Fibroblast of pulmonary artery (primary cell): ENCODE data around the gene COQ3.

Source experiments
- DNase-seq: peaks from one replicate; pipeline ENCODE4 v3.0.0-alpha.2; 2010; ENCODE audit warnings: low read depth
- H3K4me3 ChIP-seq: replicated peaks from 2 replicates; pipeline ENCODE4 v1.5.1; 2011; ENCODE audit warnings: low read depth, mild to moderate bottlenecking, control low read depth, low read length, moderate library complexity
- CTCF ChIP-seq: IDR thresholded peaks from 2 replicates; pipeline ENCODE4 v1.5.1; 2011; ENCODE audit warnings: mild to moderate bottlenecking, control low read depth, low read length, inconsistent platforms; ENCODE audit errors: missing control alignments

Gene COQ3

GRCh38 chr6:99415446-99415845, 21.5 kb upstream of the COQ3 start:
- no peak for TF ChIP-seq CTCF
- H3K4me3 ChIP-seq: no peak overlapping the region
- DNase-seq: no peak

- DNase-seq: no peak
- H3K4me3 ChIP-seq: no peak overlapping the region
- TF ChIP-seq CTCF: no peak
Observed at GRCh38 chr6:99412065-99412464, 18.1 kb upstream of the COQ3 start.

DNA sequence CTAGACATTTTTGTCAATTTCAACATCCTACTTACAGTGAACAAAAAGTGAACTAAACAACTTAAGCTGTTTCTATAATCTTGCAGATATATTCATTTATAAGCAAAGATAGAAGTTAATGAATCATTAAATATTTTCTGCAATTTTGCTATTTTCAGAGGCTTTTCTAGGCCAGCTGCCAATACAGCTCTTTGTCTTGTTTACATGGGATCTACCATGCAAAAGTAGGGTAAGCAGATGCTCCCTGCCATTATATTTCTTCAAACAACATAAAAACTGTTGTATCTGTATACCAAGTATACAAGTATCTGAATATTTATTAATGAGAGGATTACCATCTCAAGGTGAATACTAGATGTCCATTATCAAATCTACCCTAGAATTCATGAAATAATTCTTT, 15.7 kb upstream of the COQ3 start:
- no peak for TF ChIP-seq CTCF
- no peak for DNase-seq
- no peak overlapping the region for H3K4me3 ChIP-seq

- no peak for DNase-seq
- no peak for TF ChIP-seq CTCF
- H3K4me3 ChIP-seq: no peak overlapping the region
Observed at GRCh38 chr6:99407076-99407475, 13.1 kb upstream of the COQ3 start.

GRCh38 chr6:99402448-99402847, 8.5 kb upstream of the COQ3 start:
- H3K4me3 ChIP-seq: no peak overlapping the region
- TF ChIP-seq CTCF: no peak
- DNase-seq: no peak

DNA sequence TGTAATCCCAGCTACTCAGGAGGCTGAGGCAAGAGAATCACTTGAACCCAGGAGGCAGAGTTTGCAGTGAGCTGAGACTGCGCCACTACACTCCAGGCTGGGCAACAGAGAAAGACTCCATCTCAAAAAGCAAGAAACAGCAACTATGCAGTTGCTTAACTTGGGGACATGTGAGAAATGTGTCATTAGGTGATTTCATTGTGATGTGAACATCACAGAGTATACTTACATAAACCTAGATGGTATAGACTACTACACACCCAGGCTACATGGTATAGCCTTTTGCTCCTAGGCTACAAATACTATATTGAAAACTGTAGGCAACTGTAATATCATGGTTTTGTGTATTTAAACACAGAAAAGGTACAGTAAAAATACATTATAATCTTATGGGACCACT, 3.3 kb upstream of the COQ3 start:
- no peak for DNase-seq
- H3K4me3 ChIP-seq: no peak overlapping the region
- TF ChIP-seq CTCF: no peak

- H3K4me3 ChIP-seq: peak overlapping the region; percentile 88
- no peak for DNase-seq
- TF ChIP-seq CTCF: no peak
Observed at GRCh38 chr6:99393366-99393697, 663 bp downstream of the COQ3 start.
